ENCODE results near the gene GPR26.

GPR26 gene

GRCh38 chr10:123634221-123634620 lies 31.9 kb upstream of the GPR26 start:
- no peak for TF ChIP-seq KLF16 (tag by site-specific recombination; IDR thresholded peaks at IDR 0.05)
- no peak for TF ChIP-seq ZNF76 (tag by site-specific recombination; IDR thresholded peaks at IDR 0.05; ENCODE audit: borderline replicate concordance, low read depth)
- no peak for TF ChIP-seq TRIM28 (IDR thresholded peaks at IDR 0.05; ENCODE audit: borderline replicate concordance, low read length)
- TF ChIP-seq ZNF791 (tag by site-specific recombination; IDR thresholded peaks at IDR 0.05): no peak
- no peak for TF ChIP-seq ZNF366 (tag by site-specific recombination; conservative IDR thresholded peaks at IDR 0.05)
- no peak for TF ChIP-seq ZNF548 (tag by site-specific recombination; IDR thresholded peaks at IDR 0.05)
- no peak for TF ChIP-seq ZNF341 (tag by site-specific recombination; IDR thresholded peaks at IDR 0.05; ENCODE audit: low read depth)
- no peak for TF ChIP-seq ZNF423 (tag by site-specific recombination; IDR thresholded peaks at IDR 0.05)
- no peak for TF ChIP-seq ZNF624 (tag by site-specific recombination; IDR thresholded peaks at IDR 0.05)
- no peak for TF ChIP-seq KLF1 (tag by site-specific recombination; IDR thresholded peaks at IDR 0.05)
- TF ChIP-seq ZNF391 (tag by site-specific recombination; IDR thresholded peaks at IDR 0.05; ENCODE audit: borderline replicate concordance, low read depth): no peak
- TF ChIP-seq ZNF248 (tag by site-specific recombination; IDR thresholded peaks at IDR 0.05): no peak
- no peak for TF ChIP-seq ZNF184 (tag by site-specific recombination; IDR thresholded peaks at IDR 0.05)
- TF ChIP-seq ZNF768 (tag by site-specific recombination; IDR thresholded peaks at IDR 0.05): no peak
- TF ChIP-seq, protein P1, sequence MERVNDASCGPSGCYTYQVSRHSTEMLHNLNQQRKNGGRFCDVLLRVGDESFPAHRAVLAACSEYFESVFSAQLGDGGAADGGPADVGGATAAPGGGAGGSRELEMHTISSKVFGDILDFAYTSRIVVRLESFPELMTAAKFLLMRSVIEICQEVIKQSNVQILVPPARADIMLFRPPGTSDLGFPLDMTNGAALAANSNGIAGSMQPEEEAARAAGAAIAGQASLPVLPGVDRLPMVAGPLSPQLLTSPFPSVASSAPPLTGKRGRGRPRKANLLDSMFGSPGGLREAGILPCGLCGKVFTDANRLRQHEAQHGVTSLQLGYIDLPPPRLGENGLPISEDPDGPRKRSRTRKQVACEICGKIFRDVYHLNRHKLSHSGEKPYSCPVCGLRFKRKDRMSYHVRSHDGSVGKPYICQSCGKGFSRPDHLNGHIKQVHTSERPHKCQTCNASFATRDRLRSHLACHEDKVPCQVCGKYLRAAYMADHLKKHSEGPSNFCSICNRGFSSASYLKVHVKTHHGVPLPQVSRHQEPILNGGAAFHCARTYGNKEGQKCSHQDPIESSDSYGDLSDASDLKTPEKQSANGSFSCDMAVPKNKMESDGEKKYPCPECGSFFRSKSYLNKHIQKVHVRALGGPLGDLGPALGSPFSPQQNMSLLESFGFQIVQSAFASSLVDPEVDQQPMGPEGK (tag by site-specific recombination; IDR thresholded peaks at IDR 0.05): no peak
- TF ChIP-seq, protein P2, sequence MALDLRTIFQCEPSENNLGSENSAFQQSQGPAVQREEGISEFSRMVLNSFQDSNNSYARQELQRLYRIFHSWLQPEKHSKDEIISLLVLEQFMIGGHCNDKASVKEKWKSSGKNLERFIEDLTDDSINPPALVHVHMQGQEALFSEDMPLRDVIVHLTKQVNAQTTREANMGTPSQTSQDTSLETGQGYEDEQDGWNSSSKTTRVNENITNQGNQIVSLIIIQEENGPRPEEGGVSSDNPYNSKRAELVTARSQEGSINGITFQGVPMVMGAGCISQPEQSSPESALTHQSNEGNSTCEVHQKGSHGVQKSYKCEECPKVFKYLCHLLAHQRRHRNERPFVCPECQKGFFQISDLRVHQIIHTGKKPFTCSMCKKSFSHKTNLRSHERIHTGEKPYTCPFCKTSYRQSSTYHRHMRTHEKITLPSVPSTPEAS (tag by site-specific recombination; IDR thresholded peaks at IDR 0.05): no peak
- TF ChIP-seq SCRT1 (tag by site-specific recombination; IDR thresholded peaks at IDR 0.05; ENCODE audit: borderline replicate concordance): no peak
- TF ChIP-seq ZBTB11 (tag by site-specific recombination; conservative IDR thresholded peaks at IDR 0.05; ENCODE audit: low read depth): no peak
- no peaks in the 10 kb centered on the region for H3K4me1 ChIP-seq (ENCODE audit: control insufficient read depth, insufficient read depth, low read length)
- no peak overlapping the region for H3K4me3 ChIP-seq (ENCODE audit: low read depth, low read length)
- H3K9me3 ChIP-seq (ENCODE audit: control insufficient read depth, insufficient read depth, low read depth, low read length): no peaks in the 10 kb centered on the region
- no peaks in the 10 kb centered on the region for H3K36me3 ChIP-seq (ENCODE audit: control insufficient read depth in 2 of 2, insufficient read depth in 1 of 2, low read length in 2 of 2)
- ChIA-PET POLR2A (no interaction called here), CTCF (no interaction called here)
- no peak overlapping the region for H3K27ac ChIP-seq (ENCODE audit: extremely low read depth, low read depth, low read length)

- no peaks in the 10 kb centered on the region for H3K9me3 ChIP-seq (ENCODE audit: control insufficient read depth, insufficient read depth, low read depth, low read length)
- H3K4me3 ChIP-seq (ENCODE audit: low read depth, low read length): no peak overlapping the region
- no peaks in the 10 kb centered on the region for H3K4me1 ChIP-seq (ENCODE audit: control insufficient read depth, insufficient read depth, low read length)
- ChIA-PET CTCF (no interaction called here), POLR2A (no interaction called here)
- H3K36me3 ChIP-seq (ENCODE audit: control insufficient read depth in 2 of 2, insufficient read depth in 1 of 2, low read length in 2 of 2): no peaks in the 10 kb centered on the region
- no peak overlapping the region for H3K27ac ChIP-seq (ENCODE audit: extremely low read depth, low read depth, low read length)
- TF ChIP-seq KLF7 (tag by site-specific recombination; IDR thresholded peaks at IDR 0.05; ENCODE audit: borderline replicate concordance) (no peak), ZNF548 (tag by site-specific recombination; IDR thresholded peaks at IDR 0.05) (no peak), BCL6B (tag by site-specific recombination; IDR thresholded peaks at IDR 0.05) (no peak), ZBTB6 (tag by site-specific recombination; IDR thresholded peaks at IDR 0.05) (no peak)
These were observed 31.0 kb upstream of the GPR26 start for GRCh38 chr10:123635131-123635530.

Data from HEK293 (cell line).